HS-5 (cell line): ENCODE results near the gene PPP1R12A.
"Not testable (repeated sequence)": the region's sequence is repeated elsewhere in the genome, so short reads cannot be mapped to it uniquely, and the experiment has no call there.

Source experiments
- DNase-seq: peaks from one replicate; pipeline ENCODE4 v3.0.0-alpha.2; 2012; ENCODE audit warnings: low read depth

Gene PPP1R12A

GRCh38 chr12:79891506-79892162 is 43.3 kb downstream of the PPP1R12A start:
- no peak for DNase-seq

DNA sequence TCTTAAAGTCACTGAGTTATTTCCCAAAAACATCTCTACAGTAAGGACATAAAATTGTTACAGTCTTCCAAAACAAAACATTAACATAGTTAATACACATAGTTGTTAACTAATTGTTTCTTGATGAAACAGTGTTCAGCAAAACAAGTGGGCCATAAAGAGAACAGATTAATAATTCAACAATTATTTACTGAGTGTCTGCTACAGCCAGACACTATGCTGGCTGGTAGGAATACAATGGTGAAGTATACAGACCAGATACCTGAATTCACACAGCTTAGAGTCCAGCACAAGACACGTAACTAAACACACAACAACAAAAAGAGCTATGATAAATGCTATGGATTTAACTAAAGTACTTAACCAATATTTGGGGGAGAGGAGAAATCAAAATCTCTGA is 47.0 kb downstream of the PPP1R12A start:
- no peak for DNase-seq

DNA sequence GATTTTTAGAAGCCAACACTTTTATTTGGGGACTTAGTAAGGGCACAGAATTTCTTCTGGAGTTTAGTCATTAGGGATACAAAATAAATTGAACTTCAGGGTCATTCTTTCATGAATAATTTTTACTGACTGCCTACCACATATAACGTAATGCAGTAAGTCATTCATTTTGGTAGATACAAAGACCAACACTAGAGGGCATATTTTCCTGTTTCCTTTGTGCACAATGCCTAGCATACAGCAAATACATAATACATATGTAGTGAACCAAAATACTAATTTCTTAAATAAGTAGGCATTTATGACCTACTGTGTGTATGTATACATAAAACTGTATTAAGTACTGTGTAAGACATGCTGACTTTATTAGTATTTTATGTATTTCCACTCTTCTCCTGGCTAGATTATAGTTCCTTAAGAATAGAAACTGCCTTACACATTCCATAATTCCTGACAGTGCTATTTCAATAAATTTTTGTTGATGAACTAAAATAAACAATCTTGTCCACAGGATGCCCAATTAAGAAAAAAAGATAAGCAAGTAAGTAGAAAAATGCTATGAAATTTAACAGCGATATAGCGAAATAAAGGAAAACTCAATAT is 47.9 kb downstream of the PPP1R12A start:
- peak; percentile 38 for DNase-seq

DNA sequence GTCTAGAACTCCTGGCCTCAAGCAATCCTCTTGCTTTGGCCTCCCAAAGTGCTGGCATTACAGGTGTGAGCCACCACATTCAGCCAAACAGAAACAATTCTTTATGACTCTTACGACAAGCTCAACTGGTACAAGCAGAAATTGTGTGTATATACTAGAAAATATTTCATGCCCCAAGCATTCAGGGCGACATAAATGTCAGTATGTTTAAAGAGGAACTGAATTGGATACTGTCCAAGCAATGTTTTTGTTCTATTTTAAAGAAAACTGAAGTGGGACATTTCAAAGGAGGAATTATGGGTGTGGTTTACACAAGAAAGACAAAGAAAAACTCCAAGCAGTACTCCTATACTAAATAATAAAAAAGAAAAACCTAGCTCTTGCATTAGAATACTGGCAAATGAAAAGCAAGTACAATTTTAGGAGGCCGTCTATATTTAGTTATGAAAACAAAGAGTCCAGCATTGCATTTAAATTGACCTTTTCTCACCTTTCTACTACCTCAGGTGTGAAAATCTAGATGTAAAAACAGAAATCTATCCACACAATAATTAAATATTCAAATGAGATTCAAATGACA is 48.9 kb downstream of the PPP1R12A start:
- no peak for DNase-seq

- DNase-seq, result no peak
Observed at GRCh38 chr12:79884401-79885006, 50.4 kb downstream of the PPP1R12A start.

DNA sequence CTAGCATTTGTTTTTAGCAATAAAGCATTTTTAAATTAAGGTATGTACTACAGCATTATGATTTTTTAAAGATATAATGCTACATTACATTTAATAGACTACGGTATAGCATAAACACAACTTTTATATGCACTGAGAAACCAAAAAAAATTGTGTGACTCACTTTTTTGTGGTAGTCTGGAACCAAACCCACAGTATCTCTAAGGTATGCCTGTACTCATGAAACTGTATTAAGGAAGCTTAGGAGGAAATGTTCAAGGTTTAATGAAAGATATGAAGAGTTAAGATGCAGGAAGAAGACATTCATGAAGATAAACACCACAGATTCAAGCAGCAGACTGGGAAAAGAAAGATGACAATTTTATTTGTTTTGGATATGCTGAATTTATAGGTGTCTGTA is 51.7 kb downstream of the PPP1R12A start:
- no peak for DNase-seq

- no peak for DNase-seq
Observed at GRCh38 chr12:79881351-79881750, 53.5 kb downstream of the PPP1R12A start.

- not testable (repeated sequence) for DNase-seq
Observed at GRCh38 chr12:79878506-79878905, 56.4 kb downstream of the PPP1R12A start.

GRCh38 chr12:79877246-79877645 is 57.7 kb downstream of the PPP1R12A start:
- no peak for DNase-seq

- DNase-seq, result no peak
Observed at GRCh38 chr12:79874665-79875064, 60.2 kb downstream of the PPP1R12A start.

GRCh38 chr12:79873201-79873600 is 61.7 kb downstream of the PPP1R12A start:
- DNase-seq, result no peak

- DNase-seq, result no peak
Observed at GRCh38 chr12:79871621-79872020, 63.3 kb downstream of the PPP1R12A start.

DNA sequence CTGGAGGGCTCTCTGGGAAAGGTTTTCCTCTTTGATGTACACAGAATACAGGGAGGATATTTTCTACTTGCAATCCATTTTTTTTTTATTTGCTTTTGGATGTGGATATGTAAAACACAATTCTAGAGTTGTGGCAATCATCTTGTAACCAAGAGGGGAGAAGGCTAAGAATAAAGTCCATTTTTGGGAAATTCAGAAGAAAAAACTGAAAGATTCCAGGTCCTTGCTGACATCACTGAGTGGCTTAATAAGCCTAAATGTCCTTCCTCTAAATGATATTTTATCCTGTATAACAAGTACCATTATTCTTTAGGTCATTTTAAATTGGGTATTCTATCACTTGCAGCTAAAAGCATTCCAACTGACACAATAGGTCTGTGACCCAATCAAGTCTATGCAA is 64.0 kb downstream of the PPP1R12A start:
- no peak for DNase-seq

DNA sequence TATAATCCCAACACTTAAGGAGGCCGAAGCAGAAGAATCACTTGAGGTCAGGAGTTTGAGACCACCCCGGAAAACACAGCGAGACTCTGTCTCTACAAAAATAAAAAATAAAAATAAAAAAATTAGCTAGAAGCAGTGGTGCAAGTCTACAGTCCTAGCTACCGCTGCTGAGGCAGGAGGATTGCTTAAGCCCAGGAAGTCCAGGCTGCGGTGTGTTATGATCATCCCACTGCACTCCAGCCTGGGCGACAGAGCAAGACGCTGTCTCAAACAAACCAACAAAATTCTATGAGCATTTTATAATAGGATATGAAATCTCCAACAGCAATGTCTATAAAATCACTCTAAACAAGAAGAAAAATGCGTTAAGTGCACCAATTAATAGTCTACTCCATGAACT is 75.3 kb downstream of the PPP1R12A start:
- DNase-seq, result no peak

GRCh38 chr12:79858518-79858917 is 76.4 kb downstream of the PPP1R12A start:
- peak; percentile 6 for DNase-seq

DNA sequence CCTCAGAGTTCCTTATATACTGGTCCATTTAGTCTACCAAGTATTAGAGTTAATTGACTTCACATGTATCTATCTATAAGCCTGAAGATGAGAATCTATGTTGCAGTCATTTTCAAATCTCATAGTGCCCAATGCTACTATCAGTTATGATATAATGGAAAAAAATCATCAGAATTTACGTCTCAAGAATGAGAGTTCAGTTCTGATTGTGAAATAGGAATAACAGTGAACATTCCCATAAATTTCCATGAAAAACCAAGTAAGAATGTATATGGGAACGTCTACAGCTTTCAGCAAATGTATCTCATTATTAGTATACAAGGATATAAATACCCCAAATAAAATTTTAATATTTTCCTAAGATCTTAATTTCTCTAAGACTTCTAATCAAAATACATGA is 77.2 kb downstream of the PPP1R12A start:
- DNase-seq, result no peak

DNA sequence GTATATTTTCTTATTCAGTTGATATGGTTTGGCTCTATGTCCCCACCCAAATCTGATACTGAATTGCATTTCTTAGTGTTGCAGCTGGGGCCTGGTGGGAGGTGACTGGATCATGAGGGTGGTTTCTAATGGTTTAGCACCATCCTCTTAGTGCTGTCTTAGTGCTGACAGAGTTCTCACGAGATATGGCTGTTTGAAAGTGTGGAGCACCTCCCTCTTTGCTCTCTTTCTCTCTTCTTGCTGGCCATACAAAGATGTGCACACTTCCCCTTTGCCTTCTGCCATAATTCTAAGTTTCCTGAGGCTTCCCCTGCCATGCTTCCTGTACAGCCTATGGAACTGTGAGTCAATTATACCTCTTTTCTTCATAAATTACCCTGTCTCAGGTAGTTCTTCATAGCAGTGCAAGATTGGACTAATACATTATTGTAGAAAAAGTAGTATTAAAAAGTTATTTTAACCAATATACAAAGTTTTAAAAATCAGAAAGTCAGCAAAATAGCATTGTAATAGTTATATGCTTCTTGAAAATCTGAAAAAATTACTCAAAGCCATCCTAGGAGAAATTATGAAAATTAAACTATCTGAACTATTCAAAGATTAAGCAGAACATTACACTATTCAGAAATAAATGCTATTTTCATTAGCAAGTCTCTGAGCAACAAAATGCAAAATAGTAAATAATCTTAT is 84.1 kb downstream of the PPP1R12A start:
- no peak for DNase-seq

DNA sequence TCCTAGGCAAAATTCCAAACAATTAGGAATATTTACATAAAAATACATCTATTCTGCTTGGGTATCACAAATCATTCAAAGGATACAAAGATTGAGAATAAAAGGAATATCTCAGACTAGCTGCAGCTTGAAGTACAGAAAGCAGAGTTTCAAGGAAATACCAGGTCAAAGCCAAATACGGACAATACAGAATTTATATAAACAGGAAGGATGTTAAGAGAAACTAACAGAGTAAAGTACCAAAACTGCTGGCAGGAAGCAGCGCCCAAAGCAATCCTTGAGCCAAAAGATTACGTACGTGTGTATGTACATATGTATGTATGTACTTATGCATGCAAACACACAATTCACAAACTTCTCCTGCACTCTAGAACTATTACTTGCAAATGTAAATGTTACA is 86.6 kb downstream of the PPP1R12A start:
- DNase-seq, result no peak

- DNase-seq, result no peak
Observed at GRCh38 chr12:79847417-79847816, 87.5 kb downstream of the PPP1R12A start.

- DNase-seq, result peak; percentile 64
Observed at GRCh38 chr12:79844693-79845092, 90.2 kb downstream of the PPP1R12A start.

DNA sequence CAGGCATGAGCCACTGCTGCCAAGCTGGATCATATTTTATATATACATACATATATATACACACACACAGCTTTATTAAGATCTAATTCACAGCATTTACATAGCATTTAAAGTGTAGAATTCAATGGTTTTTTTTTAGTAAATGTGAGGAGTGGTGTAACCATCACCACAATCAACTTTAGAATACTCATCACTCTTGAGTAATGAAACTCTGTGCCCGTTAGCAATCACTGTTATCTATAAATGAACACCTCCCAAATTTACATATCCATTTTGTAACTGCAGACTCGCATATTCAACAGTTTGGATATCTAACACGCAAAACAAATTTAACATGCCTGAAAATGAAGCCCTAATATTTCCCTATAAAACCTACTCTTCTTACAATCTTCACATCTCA is 90.9 kb downstream of the PPP1R12A start:
- no peak for DNase-seq

DNA sequence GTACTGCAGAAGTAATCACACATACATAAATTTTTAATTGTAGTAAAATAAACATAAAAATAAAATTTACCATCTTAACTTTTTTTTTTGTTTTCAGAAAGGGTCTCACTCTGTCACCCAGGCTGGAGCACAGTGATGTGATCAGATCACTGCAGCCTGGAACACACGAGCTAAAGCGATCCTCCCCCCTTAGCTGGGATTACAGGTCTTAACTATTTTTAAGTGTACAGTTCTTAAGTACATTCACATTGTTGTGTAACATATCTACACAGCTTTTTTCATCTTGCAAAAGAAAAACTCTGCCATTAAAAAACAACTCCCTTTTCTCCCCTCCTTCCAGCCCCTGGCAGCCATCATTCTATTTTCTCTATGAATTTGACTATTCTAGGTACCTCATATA is 92.3 kb downstream of the PPP1R12A start:
- DNase-seq, result no peak

DNA sequence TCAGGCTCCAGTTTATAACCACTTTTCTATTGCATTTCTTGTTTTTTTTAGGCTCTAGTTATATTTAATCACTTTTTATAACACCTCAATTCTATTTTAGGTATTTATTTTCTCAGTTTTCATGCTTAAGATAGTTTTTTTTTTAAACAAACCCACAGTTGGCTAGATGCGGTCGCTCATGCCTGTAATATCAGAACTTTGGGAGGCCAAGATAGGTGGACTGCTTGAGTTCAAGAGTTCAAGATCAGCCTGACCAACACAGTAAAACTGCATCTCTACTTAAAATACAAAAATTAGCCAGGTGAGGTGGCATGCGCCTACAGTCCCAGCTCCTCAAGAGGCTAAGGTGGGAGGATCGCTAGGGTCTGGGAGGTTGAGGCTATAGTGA is 93.0 kb downstream of the PPP1R12A start:
- DNase-seq, result no peak
